GM19240 (cell line): ENCODE results near the gene AGAP2.

Experiments
- DNase-seq: peaks from one replicate; pipeline ENCODE4 v3.0.0; 2011; ENCODE audit warnings: low spot score; ENCODE audit not compliant: insufficient read length

The AGAP2 gene

DNA sequence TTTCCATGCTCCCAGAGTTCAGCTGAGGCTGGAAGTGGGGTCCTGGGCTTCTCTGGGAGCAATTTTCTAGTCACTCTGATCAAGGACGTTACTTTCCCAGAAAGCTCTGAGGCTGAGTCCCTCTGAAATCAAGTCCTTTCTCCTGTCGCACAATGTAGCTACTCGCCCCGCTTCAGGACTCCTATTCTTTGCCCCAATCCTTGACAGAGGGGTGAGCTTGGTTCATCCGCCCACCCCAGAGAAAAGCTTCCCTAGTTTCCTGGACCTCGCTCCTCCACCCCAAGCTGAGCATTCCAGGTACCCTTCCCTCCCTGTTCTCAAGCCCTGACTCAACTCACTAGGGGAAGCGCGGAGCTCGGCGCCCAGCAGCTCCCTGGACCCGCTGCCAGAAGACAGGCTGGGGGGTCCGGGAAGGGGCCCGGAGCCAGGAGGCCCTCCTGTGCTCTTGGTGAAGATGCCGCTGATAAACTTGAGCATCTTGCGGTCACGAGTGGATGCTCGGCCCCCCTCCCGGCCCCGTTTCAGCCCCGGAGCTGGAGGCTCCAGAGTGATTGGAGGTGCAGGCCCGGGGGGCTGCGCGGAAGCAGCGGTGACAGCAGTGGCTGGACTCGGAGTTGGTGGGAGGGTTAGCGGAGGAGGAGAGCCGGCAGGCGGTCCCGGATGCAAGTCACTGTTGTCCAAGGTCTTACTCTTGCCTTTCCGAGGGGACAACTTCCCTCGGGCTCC is 1.6 kb downstream of the AGAP2 start:
- no peak for DNase-seq

DNA sequence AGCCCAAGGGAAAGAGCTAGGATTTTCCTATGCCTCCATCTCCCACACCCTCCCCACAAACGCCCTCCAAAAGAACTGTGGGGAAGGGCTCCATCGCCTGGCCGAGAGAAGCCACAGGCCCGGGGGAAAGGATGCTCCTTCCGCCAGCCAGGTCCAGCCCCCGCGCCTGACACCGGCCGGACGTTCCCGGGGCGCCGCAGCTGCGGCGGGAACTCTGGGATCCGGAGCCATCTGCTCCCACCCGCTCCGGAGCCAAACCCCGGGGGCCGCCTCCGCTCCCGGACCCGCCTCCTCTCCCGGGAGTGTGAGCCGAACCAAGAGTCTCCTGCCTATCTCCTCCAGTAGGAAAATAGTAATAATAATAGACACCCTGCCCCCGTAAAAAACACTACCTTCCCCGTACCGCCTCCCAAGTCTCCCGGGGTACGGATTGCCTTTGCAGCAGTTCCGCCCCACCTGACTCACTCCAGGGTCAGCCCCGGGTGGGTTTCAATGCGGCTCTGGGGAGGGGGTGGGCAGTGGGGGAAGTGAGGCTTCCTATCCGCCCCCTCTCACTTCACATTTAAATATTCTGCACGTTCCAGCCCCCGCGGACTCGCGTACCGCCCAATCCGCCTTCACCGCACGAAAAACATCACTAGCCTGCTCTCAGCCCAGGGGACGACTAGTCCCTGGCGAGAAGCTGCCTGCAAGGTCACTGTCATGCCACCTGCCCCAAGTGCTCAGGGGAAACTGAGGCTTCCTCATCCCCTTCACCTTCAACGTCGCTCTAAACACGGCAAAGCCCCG is 2.4 kb downstream of the AGAP2 start:
- DNase-seq = no peak

DNA sequence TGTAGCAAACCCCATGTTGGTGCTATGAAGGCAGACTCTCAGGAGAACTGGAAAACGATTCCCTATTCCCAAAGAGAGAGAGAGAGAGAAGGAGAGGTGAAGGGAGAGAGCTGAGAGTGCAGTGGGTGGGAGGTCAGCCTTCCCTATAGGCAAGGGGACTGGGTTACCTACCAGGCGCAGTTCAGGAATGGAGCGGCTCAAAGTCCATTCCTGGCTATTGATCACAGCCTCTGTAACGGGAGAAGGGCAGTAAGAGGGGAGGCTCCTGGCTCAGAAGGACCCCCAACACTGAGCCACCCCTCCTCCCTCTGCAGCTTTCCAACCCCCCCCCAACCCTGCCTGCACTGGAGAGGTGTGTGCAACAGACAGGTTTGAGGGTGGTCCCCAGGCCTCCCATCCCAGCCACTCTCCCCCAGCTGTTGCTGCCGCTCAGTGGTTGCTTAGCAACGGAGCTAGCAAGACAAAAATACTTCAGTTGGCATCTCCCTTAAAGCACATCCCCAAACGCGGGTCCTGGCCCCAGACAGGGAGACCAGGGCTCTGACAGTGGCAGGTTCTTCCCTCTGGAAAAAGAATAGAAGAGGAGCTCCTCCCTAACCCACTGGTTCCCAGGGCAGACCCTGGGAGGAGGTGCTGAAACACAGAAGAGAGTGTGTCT is 3.2 kb downstream of the AGAP2 start:
- DNase-seq = no peak

DNA sequence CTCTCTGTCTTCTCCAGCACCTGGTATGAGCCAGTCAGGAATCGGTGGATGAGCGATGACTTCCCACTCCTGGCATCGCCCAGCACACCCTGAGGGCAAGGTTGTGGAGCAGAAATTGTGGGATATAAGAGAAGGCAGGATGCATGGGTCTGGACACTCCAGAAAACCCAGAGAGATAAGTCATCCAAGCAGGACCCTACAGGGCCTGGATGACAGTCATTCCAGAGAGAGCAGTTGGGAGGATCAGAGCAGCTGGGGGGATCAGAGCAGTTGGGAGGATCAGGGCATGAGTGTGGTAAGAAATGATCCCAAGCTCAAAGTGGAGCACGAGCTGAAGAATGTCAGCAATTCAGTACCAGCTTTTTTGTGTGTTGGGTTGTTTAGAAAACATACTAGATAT is 4.0 kb downstream of the AGAP2 start:
- no peak for DNase-seq

DNA sequence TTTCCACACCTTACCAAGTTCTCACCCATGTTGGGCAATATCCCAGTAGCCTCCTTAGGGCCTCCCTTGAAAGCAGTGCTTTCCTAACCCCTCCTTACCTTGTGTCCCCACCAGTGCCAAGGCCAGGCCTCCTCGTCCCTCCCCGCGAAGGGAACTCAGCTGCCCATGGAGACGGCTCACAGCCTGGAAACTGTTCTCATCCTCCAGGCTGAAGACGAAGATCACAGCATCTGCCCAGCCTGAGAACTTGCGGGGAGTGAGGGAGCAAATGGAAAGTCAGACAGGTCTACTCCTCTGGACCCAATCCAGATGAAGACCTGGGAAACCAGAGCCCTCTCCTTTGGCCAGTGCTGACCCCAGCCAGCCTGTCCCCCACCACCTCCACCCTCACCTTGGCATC is 4.6 kb downstream of the AGAP2 start:
- no peak for DNase-seq

DNA sequence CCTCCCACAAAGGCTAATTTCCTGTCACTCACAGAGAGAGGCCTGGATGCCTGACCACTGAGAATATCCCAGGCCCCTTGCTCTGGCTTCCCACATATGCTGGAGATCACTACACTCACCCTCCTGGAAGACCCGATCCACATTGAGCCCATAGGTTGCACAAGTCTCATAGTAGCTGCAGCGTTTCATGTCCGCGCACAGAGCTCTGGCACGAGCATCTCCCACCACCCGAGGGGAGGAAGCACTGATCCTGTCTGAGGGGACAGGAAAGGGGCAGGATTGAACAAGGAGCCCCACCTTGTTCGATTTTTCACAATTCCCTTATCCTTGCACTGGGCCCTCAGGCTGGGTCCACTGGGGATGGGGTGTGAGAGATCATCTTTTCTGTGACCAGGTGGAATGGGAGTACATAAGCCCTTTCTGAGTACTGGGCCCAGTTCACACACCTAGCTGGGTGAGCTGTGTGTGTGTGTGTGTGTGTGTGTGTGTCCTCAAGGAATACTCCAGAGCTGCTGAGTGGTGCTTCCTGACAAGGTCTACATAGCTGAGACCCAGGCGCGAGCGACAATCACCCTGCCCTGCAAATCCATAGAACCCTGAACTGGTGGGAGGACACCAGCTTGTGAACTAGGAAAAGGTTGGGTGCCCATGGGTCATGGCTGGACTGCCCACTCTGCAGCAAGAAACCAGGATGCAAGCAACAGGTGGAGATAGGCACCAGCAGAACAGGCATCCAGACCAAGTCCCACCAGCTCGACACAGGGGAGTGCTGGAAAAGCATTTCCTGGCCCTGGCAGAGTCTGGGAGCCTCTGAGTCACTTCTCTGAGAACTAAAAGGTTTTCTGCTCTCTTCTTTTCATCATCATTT is 5.6 kb downstream of the AGAP2 start:
- DNase-seq = no peak

DNA sequence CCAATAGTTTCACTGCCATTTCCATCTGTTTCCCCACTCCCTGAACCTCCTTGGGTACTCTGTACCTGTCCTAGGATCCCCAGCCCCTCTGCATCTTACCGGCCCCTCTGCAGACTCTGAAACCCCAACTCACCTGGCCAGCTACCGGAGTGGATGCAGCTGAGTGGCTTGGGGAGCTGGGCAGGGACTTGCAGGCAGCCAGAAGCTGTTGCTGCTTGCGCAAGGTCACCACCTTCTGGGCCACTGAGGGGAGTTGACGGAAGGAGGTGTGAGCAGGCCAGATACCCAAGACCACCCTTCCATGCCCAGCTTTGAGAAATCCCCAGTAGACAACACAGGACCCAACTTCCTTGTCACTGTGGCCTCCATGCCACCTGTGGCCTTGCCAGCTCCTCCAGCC is 6.3 kb downstream of the AGAP2 start:
- DNase-seq = no peak

DNA sequence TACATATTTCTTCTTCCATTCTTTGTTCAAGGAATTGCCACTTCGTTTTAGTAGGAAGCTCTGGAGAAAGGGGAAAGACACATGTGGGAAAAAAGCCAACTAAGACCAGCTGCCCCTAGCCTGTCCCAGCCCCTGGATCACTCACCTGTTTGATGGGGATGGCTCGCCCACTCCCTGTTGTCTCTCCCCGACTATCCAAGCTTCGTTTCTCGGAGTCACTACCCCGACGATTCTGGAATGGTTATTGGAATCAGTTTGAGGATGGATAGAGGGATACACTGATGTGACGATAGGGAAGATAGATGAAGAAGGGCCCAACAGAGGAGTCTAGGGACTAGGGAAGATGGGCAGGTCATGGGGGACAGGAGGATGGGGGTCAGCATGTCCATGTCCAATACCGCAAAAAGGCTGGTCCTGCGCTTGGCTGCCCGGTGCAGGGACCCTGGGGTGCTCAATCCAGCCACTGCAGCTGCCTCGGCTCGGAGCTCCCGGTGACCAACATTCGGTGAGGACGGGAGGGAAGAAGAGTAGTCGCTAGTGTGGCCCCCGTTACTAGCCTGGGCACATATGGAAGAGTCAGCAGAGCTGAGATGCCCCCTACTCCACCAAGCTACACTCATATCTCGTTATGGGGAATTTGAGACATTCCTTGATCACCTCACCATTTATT is 7.0 kb downstream of the AGAP2 start:
- no peak for DNase-seq

DNA sequence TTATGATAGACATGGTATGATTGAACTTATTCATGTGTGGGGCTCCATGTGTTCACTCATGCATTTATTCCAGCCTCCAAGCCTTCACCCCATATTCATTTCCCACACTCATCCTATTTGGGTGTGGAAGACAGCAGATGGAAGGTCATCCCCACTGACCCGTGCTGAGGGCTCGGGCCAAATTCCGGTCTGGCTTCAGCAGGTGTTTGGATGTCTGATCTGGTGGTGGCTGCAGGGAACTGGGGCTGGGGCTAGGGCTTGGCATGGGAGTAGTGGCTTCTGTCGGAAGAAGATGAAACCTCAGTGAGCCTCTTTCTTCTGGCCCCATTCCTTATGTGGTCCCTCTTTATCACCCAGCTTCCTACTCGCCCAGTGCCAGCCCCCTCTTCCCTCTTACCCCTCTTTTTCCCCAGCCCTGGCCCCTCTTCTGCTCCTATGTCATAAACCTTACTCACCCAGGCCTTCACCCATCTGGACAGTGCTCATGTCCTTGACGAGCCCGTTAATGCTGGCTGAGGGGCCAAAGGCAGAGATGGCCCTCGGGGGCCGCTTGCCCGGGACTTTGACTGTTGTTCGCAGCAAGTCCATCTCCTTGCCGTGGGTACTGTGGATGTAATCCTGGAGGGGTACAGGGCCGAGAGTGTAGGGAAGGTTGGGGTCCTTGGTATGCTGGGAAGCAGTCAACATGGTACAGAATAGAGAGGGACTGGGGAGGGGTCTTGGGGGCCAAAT is 8.0 kb downstream of the AGAP2 start:
- DNase-seq = no peak

DNA sequence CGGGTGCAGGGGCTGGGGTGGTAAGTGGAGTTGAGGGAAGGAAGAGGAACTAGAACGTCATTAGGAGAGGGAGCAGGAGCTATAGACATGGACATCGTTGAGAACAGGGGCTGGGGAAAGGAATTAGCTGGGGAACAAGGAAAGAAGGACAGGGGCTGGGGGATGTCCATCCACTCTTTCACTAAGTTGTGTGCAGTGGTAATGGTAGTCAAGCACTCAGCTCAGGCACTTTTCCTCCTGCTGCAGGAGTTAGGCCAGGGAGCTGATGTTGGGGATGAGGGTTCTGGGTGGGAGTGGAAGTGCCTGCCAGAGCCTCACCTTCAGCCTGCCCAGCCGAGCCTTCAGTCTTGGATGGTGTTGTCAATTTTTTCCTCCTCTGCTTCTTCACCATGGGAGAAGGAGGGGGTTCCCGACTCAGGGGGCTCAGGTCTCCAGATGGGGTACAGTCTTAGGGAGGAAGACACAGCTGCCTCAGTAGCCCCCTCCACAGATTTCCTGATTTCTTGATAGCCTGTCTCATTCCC is 9.2 kb downstream of the AGAP2 start:
- no peak for DNase-seq

DNA sequence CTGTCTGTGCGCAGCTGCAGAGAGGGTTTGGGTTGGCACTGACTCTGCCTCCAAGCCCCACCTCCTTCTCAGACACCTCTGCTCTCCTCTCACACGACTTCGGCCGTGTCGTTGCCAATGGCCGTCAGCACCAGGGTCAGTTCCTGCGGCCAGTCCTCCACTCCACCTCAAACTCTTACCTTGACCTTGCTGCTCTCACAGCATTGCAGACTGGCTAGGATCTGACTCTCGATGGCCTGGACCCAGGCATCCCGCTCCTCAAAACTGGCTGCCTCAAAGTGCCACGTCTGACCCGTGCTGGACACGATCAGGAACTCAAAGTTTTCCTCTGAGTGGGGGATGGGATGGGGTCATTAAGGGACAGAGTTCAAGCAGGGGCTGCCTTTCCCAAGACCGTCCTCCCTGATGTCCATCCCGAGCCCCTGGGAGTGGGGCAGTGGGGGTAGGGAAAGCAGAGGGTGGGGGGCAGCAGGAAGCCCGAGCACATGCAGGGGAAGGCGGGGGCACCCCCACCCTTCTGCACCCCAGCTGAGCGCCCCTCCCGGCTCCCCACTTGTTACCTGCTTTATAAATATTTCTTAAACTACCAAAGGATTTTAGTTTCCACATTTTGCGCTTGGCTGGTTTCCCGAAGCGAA is 10.7 kb downstream of the AGAP2 start:
- DNase-seq = no peak

DNA sequence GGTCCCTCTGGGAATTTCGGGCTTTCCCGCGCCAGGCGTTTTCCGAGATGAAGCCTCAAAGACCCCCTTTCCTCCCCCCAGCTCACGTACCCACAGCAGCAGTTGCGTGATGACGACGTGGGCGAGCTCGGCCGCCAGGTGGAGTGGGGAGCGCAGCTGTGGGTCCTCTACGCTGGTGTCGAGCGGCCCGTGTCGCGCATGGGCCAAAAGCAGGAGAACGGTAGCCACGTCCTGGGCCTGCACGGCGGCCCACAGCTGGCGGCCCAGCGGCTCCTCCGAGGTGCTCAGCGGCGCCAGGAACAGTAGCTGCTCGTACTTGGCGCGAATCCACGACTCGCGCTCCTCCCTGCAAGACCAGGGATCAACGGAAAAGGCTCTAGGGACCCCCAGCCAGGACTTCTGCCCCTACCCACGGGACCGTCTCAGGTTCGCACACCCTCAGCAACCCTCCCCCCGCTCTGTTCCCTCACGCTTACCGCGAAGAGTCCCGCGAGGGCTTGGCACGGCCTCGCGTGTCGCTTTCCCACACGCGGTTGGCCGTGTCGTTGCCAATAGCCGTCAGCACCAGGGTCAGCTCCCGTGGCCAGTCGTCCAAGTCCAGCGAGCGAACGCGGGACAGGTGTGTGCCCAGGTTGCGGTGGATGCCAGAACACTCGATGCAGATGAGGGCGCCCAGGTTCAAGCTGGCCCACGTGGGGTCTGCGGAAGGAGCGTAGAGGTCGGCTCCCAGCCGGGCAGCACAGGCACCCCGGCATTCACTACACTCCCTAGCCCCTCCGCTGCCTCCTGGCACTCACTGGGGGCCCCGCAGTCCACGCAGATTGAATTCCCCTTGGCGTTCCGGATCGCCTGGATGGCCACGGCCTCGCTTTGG is 11.4 kb downstream of the AGAP2 start:
- DNase-seq = no peak

DNA sequence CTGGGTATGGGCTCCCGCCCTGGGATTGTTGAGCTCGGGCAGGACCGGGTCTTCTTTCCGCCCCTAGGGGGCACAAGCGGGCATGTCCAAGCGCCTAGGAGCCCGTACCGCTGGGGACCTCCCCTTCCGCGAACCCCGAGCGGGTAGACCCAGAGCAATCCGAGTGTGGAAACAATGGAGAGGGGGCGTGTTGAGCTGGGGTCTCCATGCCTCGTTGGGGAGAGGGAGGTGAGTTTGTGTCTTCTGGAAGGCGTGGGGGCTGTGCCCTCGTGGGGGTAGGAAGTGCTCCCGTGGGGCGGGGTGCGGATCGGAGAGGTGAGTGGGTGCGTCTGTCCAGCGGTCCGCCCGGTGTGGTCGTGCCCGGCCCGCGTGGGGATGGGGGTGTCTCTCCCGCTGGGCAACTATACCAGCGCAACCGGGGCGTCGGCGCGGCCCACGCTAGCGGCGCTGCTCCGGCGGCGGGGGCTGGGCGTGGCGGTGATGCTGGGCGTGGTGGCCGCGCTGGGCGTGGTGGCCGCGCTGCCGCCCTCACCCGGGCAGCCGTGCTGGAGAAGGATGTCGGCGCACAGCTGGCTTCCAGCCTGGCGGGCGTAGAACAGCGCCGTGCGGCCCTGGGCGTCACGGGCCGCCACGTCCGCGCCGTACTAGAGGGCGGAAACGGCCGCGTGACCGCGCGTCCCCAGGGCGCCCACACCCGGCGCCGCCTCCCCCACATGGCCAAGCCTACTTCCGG is 12.2 kb downstream of the AGAP2 start:
- no peak for DNase-seq

DNA sequence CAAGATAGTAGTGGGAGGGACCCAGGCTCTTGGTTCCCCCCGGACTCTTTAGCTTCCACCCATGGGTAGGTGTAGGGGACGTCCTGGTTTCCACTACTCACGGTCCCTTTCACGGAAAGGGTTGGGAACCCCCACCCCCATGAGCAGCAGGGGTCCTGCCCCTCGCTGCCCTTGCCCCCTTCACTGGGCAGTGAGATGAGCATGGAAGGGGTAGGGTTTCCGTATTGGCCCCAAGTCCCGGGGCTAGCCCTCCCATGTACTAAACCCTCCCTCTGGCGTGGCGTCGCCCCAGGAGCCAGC is 12.7 kb downstream of the AGAP2 start:
- no peak for DNase-seq

DNA sequence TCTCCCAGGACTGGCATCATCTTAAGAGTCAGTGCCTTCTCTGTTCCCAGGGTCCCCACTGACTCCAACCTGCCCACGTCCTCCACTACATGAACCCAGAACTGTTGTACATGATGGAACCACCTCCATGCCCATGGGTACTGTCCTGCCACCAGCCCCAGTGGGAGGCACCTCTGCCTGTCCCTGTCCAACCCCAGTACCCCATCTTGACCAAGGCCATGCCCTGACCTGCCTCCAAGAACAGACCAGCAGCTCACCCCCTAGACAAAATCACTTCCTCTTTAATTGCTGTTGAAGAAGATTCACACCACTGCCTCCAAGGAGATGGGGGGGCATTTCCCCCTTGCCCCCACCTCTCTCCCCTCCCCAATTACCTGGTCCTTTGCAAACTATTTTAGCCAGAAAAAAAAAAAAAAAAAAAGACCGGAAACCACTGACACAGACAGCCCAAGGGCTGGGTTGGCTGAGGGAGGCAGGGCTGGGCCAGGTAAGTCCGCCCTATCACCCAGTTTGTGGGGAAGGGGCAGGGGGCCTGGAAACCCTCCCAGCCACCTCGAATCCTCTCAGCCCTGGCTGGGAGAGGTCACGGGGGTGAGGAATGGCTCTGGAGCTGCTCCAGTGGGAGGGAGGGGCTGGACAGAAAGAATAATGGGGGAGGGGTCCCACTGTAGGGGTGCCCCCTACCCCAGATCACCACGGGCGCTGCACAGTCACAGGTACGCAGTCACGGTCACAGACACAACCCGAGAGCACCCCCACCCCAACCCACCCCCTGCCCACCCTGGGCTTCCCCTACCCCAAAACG is 13.4 kb downstream of the AGAP2 start:
- DNase-seq = no peak

DNA sequence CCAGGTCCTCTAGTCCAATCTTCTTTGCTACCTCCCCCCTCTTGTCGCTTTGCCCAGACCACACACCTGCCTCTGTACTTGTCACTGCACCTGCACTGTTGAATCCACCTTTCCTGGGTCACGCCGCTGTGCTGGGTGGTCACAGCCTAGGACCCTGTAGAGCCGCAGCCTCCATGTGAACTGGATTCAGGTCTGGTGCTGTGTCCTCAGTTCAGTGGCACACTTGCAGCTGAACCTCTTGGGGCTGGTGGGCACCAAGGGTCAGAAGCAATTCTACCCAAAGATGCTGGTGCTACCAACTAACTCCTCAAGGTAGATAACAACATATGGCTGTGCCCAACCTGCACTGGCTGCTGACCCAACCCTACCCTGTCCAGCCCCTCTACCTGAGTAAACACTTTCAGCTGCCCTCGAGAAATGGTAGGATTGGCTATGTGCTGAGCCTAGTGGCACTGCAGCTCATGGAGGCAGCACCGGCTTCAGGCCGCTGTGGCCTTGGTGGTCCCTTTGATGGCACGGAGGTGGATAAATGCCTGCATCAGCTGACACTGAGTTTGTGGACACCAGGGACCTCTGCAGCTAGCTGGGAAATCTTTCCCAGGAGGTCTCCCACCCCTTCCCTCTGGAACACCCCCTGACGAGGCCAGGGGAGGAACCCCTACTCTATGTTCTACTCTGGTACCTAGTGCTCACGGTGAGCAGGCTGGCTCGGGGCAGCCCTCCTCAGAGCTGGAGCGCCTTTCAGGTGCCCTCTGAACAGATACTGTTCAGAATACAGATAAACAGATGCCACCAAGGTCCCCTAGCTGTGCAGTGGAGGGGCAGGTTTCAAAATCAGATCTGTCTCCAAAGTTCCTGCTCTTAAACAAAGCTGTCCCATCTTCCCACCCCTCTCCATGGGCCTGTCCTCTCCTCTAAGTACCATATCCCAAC is 14.3 kb downstream of the AGAP2 start:
- no peak for DNase-seq
